ENCODE measurements around the gene MED20.

The MED20 gene

GRCh38 chr6:41887331-41887751 lies 33.6 kb downstream of the MED20 start:
- H4K91ac ChIP-seq (ENCODE audit: low read depth, low read length, poor library complexity): no peak overlapping the region
- no peak overlapping the region for H3K14ac ChIP-seq (ENCODE audit: low read length)
- H2BK15ac ChIP-seq (ENCODE audit: low read length): no peak overlapping the region
- peak overlapping the region; percentile 32 for H3K4me2 ChIP-seq (ENCODE audit: insufficient read depth, low read length, poor library complexity, severe bottlenecking)
- no peak overlapping the region for H3K18ac ChIP-seq (ENCODE audit: low read length)
- H4K8ac ChIP-seq (ENCODE audit: low read depth, low read length): no peak overlapping the region
- H3K23ac ChIP-seq (ENCODE audit: low read depth, low read length, poor library complexity): no peak overlapping the region
- H3K4me3 ChIP-seq (ENCODE audit: low read length in 2 of 2): no peak overlapping the region
- peaks cover 4 to 37% of the 10 kb centered on the region in 2 donors for H3K36me3 ChIP-seq (replicated peaks in 1 of 2; ENCODE audit: control insufficient read depth in 2 of 2, insufficient read depth in 2 of 2, low read length in 2 of 2)
- H2BK5ac ChIP-seq (ENCODE audit: low read length): no peak overlapping the region
- no peak overlapping the region for H3K9ac ChIP-seq (ENCODE audit: low read depth, low read length, poor library complexity)
- no peak overlapping the region for H3K4ac ChIP-seq (ENCODE audit: low read length)
- H2AK5ac ChIP-seq (ENCODE audit: low read depth, low read length): no peak overlapping the region
- peaks cover 4 to 14% of the 10 kb centered on the region in 2 donors for H3K4me1 ChIP-seq (ENCODE audit: control insufficient read depth in 2 of 2, insufficient read depth in 1 of 2, low read depth in 1 of 2, low read length in 2 of 2)
- H2AFZ ChIP-seq (ENCODE audit: low read length): no peak overlapping the region
- DNase-seq (ENCODE audit: low spot score): peak; percentile 48
- H2BK120ac ChIP-seq (ENCODE audit: low read depth, low read length): no peak overlapping the region
- no peaks in the 10 kb centered on the region for H3K27me3 ChIP-seq (ENCODE audit: control insufficient read depth in 3 of 3, insufficient read depth in 3 of 3, low read depth in 1 of 3, low read length in 3 of 3)
- no CpG with 5 or more reads among the region's 4 CpGs for WGBS, 2 donors (ENCODE audit: extremely low coverage in 2 of 2, insufficient read length in 2 of 2, insufficient replicate concordance in 1 of 2)
- no peaks in the 10 kb centered on the region for H3K9me3 ChIP-seq (replicated peaks in 1 of 2; ENCODE audit: control insufficient read depth in 2 of 2, insufficient read depth in 1 of 2, low read depth in 1 of 2, low read length in 2 of 2)
- H3K79me1 ChIP-seq (ENCODE audit: low read depth, low read length): no peaks in the 10 kb centered on the region
- H3K27ac ChIP-seq (replicated peaks; ENCODE audit: low read length): peak overlapping the region; percentile 44
- no peak overlapping the region for H2BK12ac ChIP-seq (ENCODE audit: low read length)

GRCh38 chr6:41885930-41886329 lies 35.0 kb downstream of the MED20 start:
- Histone ChIP-seq H3K23ac (ENCODE audit: low read depth, low read length, poor library complexity) (no peak overlapping the region), H2BK12ac (ENCODE audit: low read length) (no peak overlapping the region), H3K4ac (ENCODE audit: low read length) (no peak overlapping the region), H3K4me1 (ENCODE audit: control insufficient read depth in 2 of 2, insufficient read depth in 1 of 2, low read depth in 1 of 2, low read length in 2 of 2) (peaks cover 4 to 8% of the 10 kb centered on the region in 2 donors), H3K4me2 (ENCODE audit: insufficient read depth, low read length, poor library complexity, severe bottlenecking) (no peak overlapping the region), H4K8ac (ENCODE audit: low read depth, low read length) (no peak overlapping the region), H3K79me1 (ENCODE audit: low read depth, low read length) (no peaks in the 10 kb centered on the region), H2BK5ac (ENCODE audit: low read length) (no peak overlapping the region), H3K27ac (replicated peaks; ENCODE audit: low read length) (no peak overlapping the region), H2BK15ac (ENCODE audit: low read length) (no peak overlapping the region), H2AFZ (ENCODE audit: low read length) (no peak overlapping the region), H2AK5ac (ENCODE audit: low read depth, low read length) (no peak overlapping the region), H3K9me3 (replicated peaks in 1 of 2; ENCODE audit: control insufficient read depth in 2 of 2, insufficient read depth in 1 of 2, low read depth in 1 of 2, low read length in 2 of 2) (no peaks in the 10 kb centered on the region), H3K4me3 (ENCODE audit: low read length in 2 of 2) (no peak overlapping the region), H4K91ac (ENCODE audit: low read depth, low read length, poor library complexity) (no peak overlapping the region), H2BK120ac (ENCODE audit: low read depth, low read length) (no peak overlapping the region), H3K18ac (ENCODE audit: low read length) (no peak overlapping the region), H3K27me3 (ENCODE audit: control insufficient read depth in 3 of 3, insufficient read depth in 3 of 3, low read depth in 1 of 3, low read length in 3 of 3) (no peaks in the 10 kb centered on the region), H3K9ac (ENCODE audit: low read depth, low read length, poor library complexity) (no peak overlapping the region), H3K14ac (ENCODE audit: low read length) (no peak overlapping the region), H3K36me3 (replicated peaks in 1 of 2; ENCODE audit: control insufficient read depth in 2 of 2, insufficient read depth in 2 of 2, low read length in 2 of 2) (peaks cover 4 to 31% of the 10 kb centered on the region in 2 donors)
- no peak for DNase-seq (ENCODE audit: low spot score)
- no CpG with 5 or more reads among the region's 1 CpG for WGBS, 2 donors (ENCODE audit: extremely low coverage in 2 of 2, insufficient read length in 2 of 2, insufficient replicate concordance in 1 of 2)

- no peaks in the 10 kb centered on the region for H3K27me3 ChIP-seq (ENCODE audit: control insufficient read depth in 3 of 3, insufficient read depth in 3 of 3, low read depth in 1 of 3, low read length in 3 of 3)
- no peak overlapping the region for H3K4ac ChIP-seq (ENCODE audit: low read length)
- no CpG with 5 or more reads among the region's 5 CpGs for WGBS, 2 donors (ENCODE audit: extremely low coverage in 2 of 2, insufficient read length in 2 of 2, insufficient replicate concordance in 1 of 2)
- no peak overlapping the region for H2BK5ac ChIP-seq (ENCODE audit: low read length)
- no peak overlapping the region for H3K4me2 ChIP-seq (ENCODE audit: insufficient read depth, low read length, poor library complexity, severe bottlenecking)
- H3K79me1 ChIP-seq (ENCODE audit: low read depth, low read length): no peaks in the 10 kb centered on the region
- H3K4me3 ChIP-seq (ENCODE audit: low read length in 2 of 2): no peak overlapping the region
- H2BK15ac ChIP-seq (ENCODE audit: low read length): no peak overlapping the region
- no peak overlapping the region for H3K9ac ChIP-seq (ENCODE audit: low read depth, low read length, poor library complexity)
- no peak overlapping the region for H2AFZ ChIP-seq (ENCODE audit: low read length)
- H2BK120ac ChIP-seq (ENCODE audit: low read depth, low read length): no peak overlapping the region
- H2BK12ac ChIP-seq (ENCODE audit: low read length): no peak overlapping the region
- H4K8ac ChIP-seq (ENCODE audit: low read depth, low read length): no peak overlapping the region
- no peak overlapping the region for H3K18ac ChIP-seq (ENCODE audit: low read length)
- no peak for DNase-seq (ENCODE audit: low spot score)
- H3K36me3 ChIP-seq (replicated peaks in 1 of 2; ENCODE audit: control insufficient read depth in 2 of 2, insufficient read depth in 2 of 2, low read length in 2 of 2): peaks cover 4 to 21% of the 10 kb centered on the region in 2 donors
- no peak overlapping the region for H3K23ac ChIP-seq (ENCODE audit: low read depth, low read length, poor library complexity)
- H3K14ac ChIP-seq (ENCODE audit: low read length): no peak overlapping the region
- no peak overlapping the region for H2AK5ac ChIP-seq (ENCODE audit: low read depth, low read length)
- no peak overlapping the region for H3K27ac ChIP-seq (replicated peaks; ENCODE audit: low read length)
- H4K91ac ChIP-seq (ENCODE audit: low read depth, low read length, poor library complexity): no peak overlapping the region
- peaks cover 4 to 8% of the 10 kb centered on the region in 2 donors for H3K4me1 ChIP-seq (ENCODE audit: control insufficient read depth in 2 of 2, insufficient read depth in 1 of 2, low read depth in 1 of 2, low read length in 2 of 2)
- no peaks in the 10 kb centered on the region for H3K9me3 ChIP-seq (replicated peaks in 1 of 2; ENCODE audit: control insufficient read depth in 2 of 2, insufficient read depth in 1 of 2, low read depth in 1 of 2, low read length in 2 of 2)
Measured at GRCh38 chr6:41884957-41885356, 36.0 kb downstream of the MED20 start.

- H2AK5ac ChIP-seq (ENCODE audit: low read depth, low read length): no peak overlapping the region
- no peak for DNase-seq (ENCODE audit: low spot score)
- H3K9ac ChIP-seq (ENCODE audit: low read depth, low read length, poor library complexity): no peak overlapping the region
- H3K9me3 ChIP-seq (replicated peaks in 1 of 2; ENCODE audit: control insufficient read depth in 2 of 2, insufficient read depth in 1 of 2, low read depth in 1 of 2, low read length in 2 of 2): no peaks in the 10 kb centered on the region
- H3K4ac ChIP-seq (ENCODE audit: low read length): no peak overlapping the region
- no peak overlapping the region for H4K91ac ChIP-seq (ENCODE audit: low read depth, low read length, poor library complexity)
- H3K14ac ChIP-seq (ENCODE audit: low read length): no peak overlapping the region
- no peaks in the 10 kb centered on the region for H3K79me1 ChIP-seq (ENCODE audit: low read depth, low read length)
- H2BK5ac ChIP-seq (ENCODE audit: low read length): no peak overlapping the region
- H2AFZ ChIP-seq (ENCODE audit: low read length): no peak overlapping the region
- WGBS, 2 donors (ENCODE audit: extremely low coverage in 2 of 2, insufficient read length in 2 of 2, insufficient replicate concordance in 1 of 2): no CpG with 5 or more reads among the region's 1 CpG
- H2BK15ac ChIP-seq (ENCODE audit: low read length): no peak overlapping the region
- H3K4me2 ChIP-seq (ENCODE audit: insufficient read depth, low read length, poor library complexity, severe bottlenecking): no peak overlapping the region
- H3K27me3 ChIP-seq (ENCODE audit: control insufficient read depth in 3 of 3, insufficient read depth in 3 of 3, low read depth in 1 of 3, low read length in 3 of 3): no peaks in the 10 kb centered on the region
- H3K36me3 ChIP-seq (replicated peaks in 1 of 2; ENCODE audit: control insufficient read depth in 2 of 2, insufficient read depth in 2 of 2, low read length in 2 of 2): peaks cover 3 to 18% of the 10 kb centered on the region in 2 donors
- no peak overlapping the region for H3K27ac ChIP-seq (replicated peaks; ENCODE audit: low read length)
- no peak overlapping the region for H3K23ac ChIP-seq (ENCODE audit: low read depth, low read length, poor library complexity)
- H3K18ac ChIP-seq (ENCODE audit: low read length): no peak overlapping the region
- no peak overlapping the region for H2BK12ac ChIP-seq (ENCODE audit: low read length)
- peaks cover 0 to 4% of the 10 kb centered on the region in 2 donors for H3K4me1 ChIP-seq (ENCODE audit: control insufficient read depth in 2 of 2, insufficient read depth in 1 of 2, low read depth in 1 of 2, low read length in 2 of 2)
- H4K8ac ChIP-seq (ENCODE audit: low read depth, low read length): no peak overlapping the region
- no peak overlapping the region for H3K4me3 ChIP-seq (ENCODE audit: low read length in 2 of 2)
- no peak overlapping the region for H2BK120ac ChIP-seq (ENCODE audit: low read depth, low read length)
Measured at GRCh38 chr6:41881506-41881905, 39.4 kb downstream of the MED20 start.

Data from neuronal stem cell (in vitro differentiated cells).